H9 (cell line): ENCODE data around the gene NDUFB3. TPM values are rescaled to one million over a fixed set of nuclear protein-coding genes. Genes with fewer than 3 reads are reported as not detected.

Experiments
- DNase-seq: peaks from one replicate; pipeline ENCODE4 v3.0.0-alpha.2; 2017
- H2AFZ ChIP-seq: one replicate; pipeline ENCODE4 v1.6.1; 2013; ENCODE audit warnings: mild to moderate bottlenecking, low read length, control low read depth, moderate library complexity
- H2AK5ac ChIP-seq: 2 replicates; pipeline ENCODE4 v1.6.1; 2013; ENCODE audit warnings: low read length, control low read depth, mixed read lengths; ENCODE audit not compliant: insufficient read length
- H2BK120ac ChIP-seq: one replicate; pipeline ENCODE4 v1.6.1; 2013; ENCODE audit warnings: low read depth, mild to moderate bottlenecking, low read length, control low read depth, inconsistent platforms; ENCODE audit not compliant: poor library complexity, severe bottlenecking
- H2BK12ac ChIP-seq: 2 replicates; pipeline ENCODE4 v1.6.1; 2013; ENCODE audit warnings: low read length, control low read depth, mixed read lengths, low read depth; ENCODE audit not compliant: insufficient read length
- H2BK15ac ChIP-seq: 2 replicates; pipeline ENCODE4 v1.6.1; 2013; ENCODE audit warnings: low read depth, low read length, control low read depth
- H2BK20ac ChIP-seq: one replicate; pipeline ENCODE4 v1.6.1; 2013; ENCODE audit warnings: low read depth, mild to moderate bottlenecking, low read length, control low read depth, inconsistent platforms; ENCODE audit not compliant: poor library complexity, severe bottlenecking
- H2BK5ac ChIP-seq: 2 replicates; pipeline ENCODE4 v1.6.1; 2013; ENCODE audit warnings: low read length, control low read depth, mixed read lengths; ENCODE audit not compliant: insufficient read length
- H3K14ac ChIP-seq: 2 replicates; pipeline ENCODE4 v1.6.1; 2013; ENCODE audit warnings: low read length, control low read depth; ENCODE audit not compliant: insufficient read depth
- H3K18ac ChIP-seq: 2 replicates; pipeline ENCODE4 v1.6.1; 2013; ENCODE audit warnings: low read depth, mild to moderate bottlenecking, mixed read lengths, low read length, control low read depth; ENCODE audit not compliant: insufficient read length
- H3K23ac ChIP-seq: 2 replicates; pipeline ENCODE4 v1.6.1; 2013; ENCODE audit warnings: low read length, control low read depth, mixed read lengths, low read depth; ENCODE audit not compliant: insufficient read length
- H3K23me2 ChIP-seq: 2 replicates; pipeline ENCODE4 v1.6.1; 2013; ENCODE audit warnings: low read depth, mild to moderate bottlenecking, mixed read lengths, low read length, control low read depth; ENCODE audit not compliant: insufficient read length, poor library complexity, severe bottlenecking
- H3K27ac ChIP-seq: 2 replicates; pipeline ENCODE4 v1.5.1; 2013; ENCODE audit warnings: low read length, control low read depth, mixed read lengths, low read depth; ENCODE audit not compliant: insufficient read length
- H3K27me3 ChIP-seq: 2 replicates; pipeline ENCODE4 v1.6.1; 2013; ENCODE audit warnings: low read length, control low read depth, inconsistent platforms; ENCODE audit not compliant: insufficient read depth
- H3K4ac ChIP-seq: 2 replicates; pipeline ENCODE4 v1.6.1; 2013; ENCODE audit warnings: low read depth, mild to moderate bottlenecking, control low read depth, inconsistent platforms, low read length, moderate library complexity
- H3K4me1 ChIP-seq: 2 replicates; pipeline ENCODE4 v1.6.1; 2013; ENCODE audit warnings: low read length, control low read depth, inconsistent platforms; ENCODE audit not compliant: insufficient read depth
- H3K4me2 ChIP-seq: 2 replicates; pipeline ENCODE4 v1.6.1; 2013; ENCODE audit warnings: low read length, control low read depth, mixed read lengths; ENCODE audit not compliant: insufficient read length, insufficient read depth
- H3K56ac ChIP-seq: 2 replicates; pipeline ENCODE4 v1.6.1; 2013; ENCODE audit warnings: low read depth, mild to moderate bottlenecking, mixed read lengths, low read length, control low read depth; ENCODE audit not compliant: insufficient read length
- H3K79me1 ChIP-seq: 2 replicates; pipeline ENCODE4 v1.6.1; 2013; ENCODE audit warnings: low read depth, mild to moderate bottlenecking, moderate library complexity, low read length, control low read depth, inconsistent platforms; ENCODE audit not compliant: insufficient read depth, poor library complexity, severe bottlenecking
- H3K79me2 ChIP-seq: 2 replicates; pipeline ENCODE4 v1.6.1; 2013; ENCODE audit warnings: low read length, control low read depth, inconsistent platforms; ENCODE audit not compliant: insufficient read depth
- H3K9ac ChIP-seq: 2 replicates; pipeline ENCODE4 v1.6.1; 2013; ENCODE audit warnings: low read length, control low read depth, mixed read lengths; ENCODE audit not compliant: insufficient read length; ENCODE audit errors: extremely low read depth
- H3K9me3 ChIP-seq: one replicate; pipeline ENCODE4 v1.6.1; 2013; ENCODE audit warnings: low read depth, low read length, inconsistent platforms; ENCODE audit not compliant: control insufficient read depth
- H3T11ph ChIP-seq: one replicate; pipeline ENCODE4 v1.6.1; 2013; ENCODE audit warnings: mild to moderate bottlenecking, low read length, control low read depth, inconsistent platforms
- H4K20me1 ChIP-seq: one replicate; pipeline ENCODE4 v1.6.1; 2013; ENCODE audit not compliant: control insufficient read depth, insufficient read length, insufficient read depth
- H4K5ac ChIP-seq: 2 replicates; pipeline ENCODE4 v1.6.1; 2013; ENCODE audit warnings: low read depth, mild to moderate bottlenecking, mixed read lengths, low read length, control low read depth; ENCODE audit not compliant: insufficient read length
- H4K8ac ChIP-seq: replicated peaks from 2 replicates; pipeline ENCODE4 v1.6.1; 2013; ENCODE audit warnings: low read length, control low read depth, mixed read lengths, low read depth; ENCODE audit not compliant: insufficient read length
- H4K91ac ChIP-seq: 2 replicates; pipeline ENCODE4 v1.6.1; 2013; ENCODE audit warnings: low read depth, mild to moderate bottlenecking, moderate library complexity, mixed read lengths, low read length, control low read depth; ENCODE audit not compliant: insufficient read length
- H3K27ac Mint-ChIP-seq, 3 experiments: 2 replicates in 2 of 3; 3 replicates in 1 of 3; pipeline ENCODE4 v1.8.0; 2020 to 2021; ENCODE audit warnings: mixed read lengths in 3 of 3, mild to moderate bottlenecking in 1 of 3, moderate library complexity in 1 of 3
- H3K27me3 Mint-ChIP-seq: 2 replicates; pipeline ENCODE4 v1.8.0; 2021; ENCODE audit warnings: low read depth, mild to moderate bottlenecking, moderate library complexity, mixed read lengths
- H3K36me3 Mint-ChIP-seq, 3 experiments: 2 replicates in 2 of 3; 3 replicates in 1 of 3; pipeline ENCODE4 v1.8.0; 2020 to 2021; ENCODE audit warnings: low read depth in 3 of 3, mixed read lengths in 3 of 3; ENCODE audit not compliant: insufficient read depth in 1 of 3
- H3K4me1 Mint-ChIP-seq, 2 experiments: 2 replicates each; pipeline ENCODE4 v1.8.0; 2020; ENCODE audit warnings: mixed read lengths in 2 of 2
- H3K4me3 Mint-ChIP-seq, 2 experiments: 2 replicates in 1 of 2; 3 replicates in 1 of 2; pipeline ENCODE4 v1.8.0; 2020 to 2021; ENCODE audit warnings: mild to moderate bottlenecking in 2 of 2, mixed read lengths in 2 of 2, moderate library complexity in 1 of 2
- H3K9me3 Mint-ChIP-seq, 2 experiments: 2 replicates in 1 of 2; 3 replicates in 1 of 2; pipeline ENCODE4 v1.8.0; 2020; ENCODE audit warnings: mild to moderate bottlenecking in 2 of 2, mixed read lengths in 2 of 2, moderate library complexity in 1 of 2
- WGBS: extraction: QIAGEN DNeasy Blood & Tissue Kit; methylation state at CpG from one replicate; pipeline ENCODE4 v1.1.7; 2013; ENCODE audit warnings: missing lambda C conversion rate, low lambda C conversion rate, mixed read lengths; ENCODE audit not compliant: insufficient read length; ENCODE audit errors: extremely low coverage; 5-methylcytosine and 5-hydroxymethylcytosine counted together
- total RNA-seq: library from RNA; stranded (reverse); gene quantifications from 2 replicates; pipeline ENCODE4 v1.2.1, GENCODE V29; 2021
- TF ChIP-seq, protein P1 (sequence below): fragments of 200-600 bp; sonication (generic); conservative IDR thresholded peaks from 3 replicates; pipeline ENCODE4 v1.8.0; 2021; ENCODE audit warnings: antibody characterized with exemption, mild to moderate bottlenecking

NDUFB3 gene
- total RNA-seq, 1 experiment from 2014 or later = 59.6 TPM

DNA sequence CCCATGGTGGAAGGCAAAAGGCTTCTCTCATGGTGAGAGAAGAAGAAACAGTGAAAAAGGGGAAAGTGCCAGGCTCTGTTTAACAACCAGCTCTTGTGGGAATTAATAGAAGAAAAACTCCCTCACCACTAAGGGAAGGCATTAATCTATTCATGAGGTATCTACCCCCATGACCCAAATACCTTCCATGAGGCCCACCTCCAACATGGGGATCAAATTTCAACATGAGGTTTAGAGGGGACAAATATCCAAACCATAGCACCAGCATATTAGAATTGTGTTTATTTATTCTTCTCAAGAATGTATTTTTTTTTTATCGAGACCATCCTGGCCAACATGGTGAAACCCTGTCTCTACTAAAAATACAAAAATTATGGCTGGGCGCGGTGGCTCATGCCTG, 39.3 kb downstream of the NDUFB3 start:
- Histone ChIP-seq H2BK15ac (no peak overlapping the region), H2AK5ac (no peak overlapping the region), H3K79me1 (no peaks in the 10 kb centered on the region), H3K79me2 (no peaks in the 10 kb centered on the region), H4K91ac (no peak overlapping the region), H3K27ac (no peak overlapping the region), H2BK12ac (no peak overlapping the region), H2BK120ac (no peak overlapping the region), H3K14ac (no peak overlapping the region), H3K9ac (no peak overlapping the region), H4K20me1 (no peaks in the 10 kb centered on the region), H3K4ac (no peak overlapping the region), H3K4me2 (no peak overlapping the region), H3K18ac (no peak overlapping the region), H3K4me1 (no peaks in the 10 kb centered on the region), H3K23ac (no peak overlapping the region), H4K5ac (no peak overlapping the region), H3K27me3 (no peaks in the 10 kb centered on the region), H4K8ac (no peak overlapping the region), H2BK20ac (no peak overlapping the region), H3K56ac (no peak overlapping the region), H3K23me2 (no peaks in the 10 kb centered on the region), H2BK5ac (no peak overlapping the region), H3K9me3 (no peaks in the 10 kb centered on the region), H2AFZ (no peak overlapping the region), H3T11ph (no peak overlapping the region)
- TF ChIP-seq, protein P1, sequence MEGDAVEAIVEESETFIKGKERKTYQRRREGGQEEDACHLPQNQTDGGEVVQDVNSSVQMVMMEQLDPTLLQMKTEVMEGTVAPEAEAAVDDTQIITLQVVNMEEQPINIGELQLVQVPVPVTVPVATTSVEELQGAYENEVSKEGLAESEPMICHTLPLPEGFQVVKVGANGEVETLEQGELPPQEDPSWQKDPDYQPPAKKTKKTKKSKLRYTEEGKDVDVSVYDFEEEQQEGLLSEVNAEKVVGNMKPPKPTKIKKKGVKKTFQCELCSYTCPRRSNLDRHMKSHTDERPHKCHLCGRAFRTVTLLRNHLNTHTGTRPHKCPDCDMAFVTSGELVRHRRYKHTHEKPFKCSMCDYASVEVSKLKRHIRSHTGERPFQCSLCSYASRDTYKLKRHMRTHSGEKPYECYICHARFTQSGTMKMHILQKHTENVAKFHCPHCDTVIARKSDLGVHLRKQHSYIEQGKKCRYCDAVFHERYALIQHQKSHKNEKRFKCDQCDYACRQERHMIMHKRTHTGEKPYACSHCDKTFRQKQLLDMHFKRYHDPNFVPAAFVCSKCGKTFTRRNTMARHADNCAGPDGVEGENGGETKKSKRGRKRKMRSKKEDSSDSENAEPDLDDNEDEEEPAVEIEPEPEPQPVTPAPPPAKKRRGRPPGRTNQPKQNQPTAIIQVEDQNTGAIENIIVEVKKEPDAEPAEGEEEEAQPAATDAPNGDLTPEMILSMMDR = no peak
- Mint-ChIP-seq H3K27me3 (no peaks in the 10 kb centered on the region), H3K4me1 (peaks cover 4 to 8% of the 10 kb centered on the region in 2 experiments; a peak in 3 of 4 replicates), H3K27ac (no peak overlapping the region), H3K4me3 (no peak overlapping the region), H3K9me3 (no peaks in the 10 kb centered on the region), H3K36me3 (peaks cover 0 to 4% (median 0%) of the 10 kb centered on the region in 3 experiments; a peak in 1 of 7 replicates)
- no CpG with 5 or more reads among the region's 3 CpGs for WGBS
- DNase-seq = no peak
